ENCODE data around the gene WIPF2. TPM values are rescaled to one million over a fixed set of nuclear protein-coding genes. Genes with fewer than 3 reads are reported as not detected.

Gene WIPF2
- total RNA-seq, 2 experiments from 2014 or later, result 17.3 to 21.3 TPM

GRCh38 chr17:40180694-40181093, 38.4 kb upstream of the WIPF2 start:
- DNase-seq (no peak), ATAC-seq (ENCODE audit: poor library complexity) (no peak)
- Histone ChIP-seq H3K4me1 (ENCODE audit: insufficient read depth, low read length) (peaks cover 20% of the 10 kb centered on the region), H3K27ac (ENCODE audit: low read depth in 1 of 2, low read length in 2 of 2) (no peak overlapping the region), H3K9me3 (ENCODE audit: control insufficient read depth in 1 of 2, insufficient read depth in 1 of 2, low read length in 2 of 2) (no peaks in the 10 kb centered on the region), H3K27me3 (ENCODE audit: control insufficient read depth in 1 of 2, insufficient read depth in 2 of 2, low read length in 2 of 2) (no peaks in the 10 kb centered on the region), H3K4me3 (ENCODE audit: low read length) (no peak overlapping the region), H3K36me3 (ENCODE audit: insufficient read depth, low read length) (no peaks in the 10 kb centered on the region)
- no peak overlapping the region for H3K27ac Mint-ChIP-seq
- TF ChIP-seq CTCF (IDR thresholded peaks at IDR 0.05), result no peak
- ChIA-PET CTCF (interaction anchor here (1.0 to 2.3 kb wide), 2 partner anchors 11 to 12 kb away, joined by 4 to 10 read pairs; no protein-coding TSS in a partner anchor), POLR2A (no interaction called here)
- peaks cover 9% of the 10 kb centered on the region for H3K4me1 Mint-ChIP-seq (ENCODE audit: low read depth)
- no peaks in the 10 kb centered on the region for H3K9me3 Mint-ChIP-seq
- H3K4me3 Mint-ChIP-seq, result no peak overlapping the region
- intact Hi-C loops (cut with DNase I, micrococcal nuclease), result no loop called here
- no peaks in the 10 kb centered on the region for H3K27me3 Mint-ChIP-seq
- H3K36me3 Mint-ChIP-seq (ENCODE audit: low read depth), result peaks cover 13% of the 10 kb centered on the region

- peaks cover 9% of the 10 kb centered on the region for H3K4me1 Mint-ChIP-seq (ENCODE audit: low read depth)
Observed at GRCh38 chr17:40181205-40181604, 37.9 kb upstream of the WIPF2 start.

GRCh38 chr17:40182606-40183005, 36.5 kb upstream of the WIPF2 start:
- no peaks in the 10 kb centered on the region for H3K27me3 Mint-ChIP-seq
- Histone ChIP-seq H3K9me3 (ENCODE audit: control insufficient read depth in 1 of 2, insufficient read depth in 1 of 2, low read length in 2 of 2) (no peaks in the 10 kb centered on the region), H3K4me3 (ENCODE audit: low read length) (no peak overlapping the region), H3K27me3 (ENCODE audit: control insufficient read depth in 1 of 2, insufficient read depth in 2 of 2, low read length in 2 of 2) (no peaks in the 10 kb centered on the region), H3K27ac (ENCODE audit: low read depth in 1 of 2, low read length in 2 of 2) (no peak overlapping the region), H3K36me3 (ENCODE audit: insufficient read depth, low read length) (no peaks in the 10 kb centered on the region), H3K4me1 (ENCODE audit: insufficient read depth, low read length) (peaks cover 11% of the 10 kb centered on the region)
- H3K4me3 Mint-ChIP-seq, result no peak overlapping the region
- no peaks in the 10 kb centered on the region for H3K9me3 Mint-ChIP-seq
- no peaks in the 10 kb centered on the region for H3K4me1 Mint-ChIP-seq (ENCODE audit: low read depth)
- H3K27ac Mint-ChIP-seq, result no peak overlapping the region
- CTCF ChIA-PET, result no interaction called here
- POLR2A ChIA-PET, result no interaction called here
- intact Hi-C loops (cut with DNase I, micrococcal nuclease), result no loop called here
- DNase-seq (no peak), ATAC-seq (ENCODE audit: poor library complexity) (no peak)
- no peaks in the 10 kb centered on the region for H3K36me3 Mint-ChIP-seq (ENCODE audit: low read depth)
- no peak for TF ChIP-seq CTCF (IDR thresholded peaks at IDR 0.05)

More at GRCh38 chr17:40181205-40181604, 37.9 kb upstream of the WIPF2 start:
- Mint-ChIP-seq H3K27me3 (no peaks in the 10 kb centered on the region), H3K9me3 (no peaks in the 10 kb centered on the region), H3K36me3 (ENCODE audit: low read depth) (peaks cover 7% of the 10 kb centered on the region), H3K4me3 (no peak overlapping the region), H3K27ac (no peak overlapping the region)
- Histone ChIP-seq H3K9me3 (ENCODE audit: control insufficient read depth in 1 of 2, insufficient read depth in 1 of 2, low read length in 2 of 2) (no peaks in the 10 kb centered on the region), H3K4me1 (ENCODE audit: insufficient read depth, low read length) (peaks cover 20% of the 10 kb centered on the region), H3K36me3 (ENCODE audit: insufficient read depth, low read length) (no peaks in the 10 kb centered on the region), H3K27ac (ENCODE audit: low read depth in 1 of 2, low read length in 2 of 2) (no peak overlapping the region), H3K4me3 (ENCODE audit: low read length) (no peak overlapping the region), H3K27me3 (ENCODE audit: control insufficient read depth in 1 of 2, insufficient read depth in 2 of 2, low read length in 2 of 2) (no peaks in the 10 kb centered on the region)
- ChIA-PET POLR2A (no interaction called here), CTCF (no interaction called here)
- intact Hi-C loops (cut with DNase I, micrococcal nuclease), result no loop called here
- ATAC-seq (ENCODE audit: poor library complexity), result no peak
- no peak for TF ChIP-seq CTCF (IDR thresholded peaks at IDR 0.05)
- no peak for DNase-seq
